ENCODE data around the gene ITPRIPL2. TPM values are rescaled to one million over a fixed set of nuclear protein-coding genes. Genes with fewer than 3 reads are reported as not detected.

ITPRIPL2 gene
- total RNA-seq, 6 experiments from 2014 or later: 36.3 to 56.9 (median 43.1) TPM

DNA sequence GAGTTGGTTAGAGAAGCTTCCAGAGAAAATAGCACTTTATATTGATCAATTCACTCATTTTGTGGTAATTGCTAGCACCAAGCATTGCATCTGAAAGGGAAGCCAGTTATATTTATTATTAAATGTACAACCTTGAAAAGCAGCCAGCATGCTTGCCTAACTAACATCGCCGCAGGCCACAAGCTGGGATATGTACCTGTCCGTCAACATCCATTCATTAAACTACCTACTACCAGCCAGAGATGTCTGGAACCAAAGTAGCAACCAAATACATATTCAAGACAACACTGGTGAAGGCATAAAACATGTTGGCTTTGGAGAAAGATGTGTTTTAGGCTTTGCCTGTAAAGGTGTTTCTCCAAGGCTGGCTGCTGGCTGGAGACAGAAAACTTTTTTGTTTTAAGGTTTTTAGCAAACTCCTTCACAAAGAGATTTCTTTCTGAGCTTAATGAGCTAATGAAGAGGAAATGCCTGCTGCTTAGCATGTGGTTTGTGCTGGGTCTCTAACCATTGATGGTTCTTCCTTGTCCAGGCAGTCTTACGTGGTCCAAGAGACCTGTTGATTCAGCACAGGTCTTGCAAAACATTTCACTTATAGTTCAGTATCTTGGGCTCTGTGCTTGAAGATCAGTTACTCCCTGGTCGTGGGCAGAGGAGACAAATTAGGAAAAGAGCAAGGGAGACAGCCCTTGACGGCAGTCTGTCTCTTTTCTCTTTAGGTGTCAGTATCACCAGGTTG lies 3.1 kb downstream of the ITPRIPL2 start:
- peak overlapping the region; percentile 73 for H3K27ac Mint-ChIP-seq
- H3K4me1 Mint-ChIP-seq (ENCODE audit: low read depth): peaks cover 68% of the 10 kb centered on the region
- peak; percentile 17 for DNase-seq
- TF ChIP-seq, protein P1, sequence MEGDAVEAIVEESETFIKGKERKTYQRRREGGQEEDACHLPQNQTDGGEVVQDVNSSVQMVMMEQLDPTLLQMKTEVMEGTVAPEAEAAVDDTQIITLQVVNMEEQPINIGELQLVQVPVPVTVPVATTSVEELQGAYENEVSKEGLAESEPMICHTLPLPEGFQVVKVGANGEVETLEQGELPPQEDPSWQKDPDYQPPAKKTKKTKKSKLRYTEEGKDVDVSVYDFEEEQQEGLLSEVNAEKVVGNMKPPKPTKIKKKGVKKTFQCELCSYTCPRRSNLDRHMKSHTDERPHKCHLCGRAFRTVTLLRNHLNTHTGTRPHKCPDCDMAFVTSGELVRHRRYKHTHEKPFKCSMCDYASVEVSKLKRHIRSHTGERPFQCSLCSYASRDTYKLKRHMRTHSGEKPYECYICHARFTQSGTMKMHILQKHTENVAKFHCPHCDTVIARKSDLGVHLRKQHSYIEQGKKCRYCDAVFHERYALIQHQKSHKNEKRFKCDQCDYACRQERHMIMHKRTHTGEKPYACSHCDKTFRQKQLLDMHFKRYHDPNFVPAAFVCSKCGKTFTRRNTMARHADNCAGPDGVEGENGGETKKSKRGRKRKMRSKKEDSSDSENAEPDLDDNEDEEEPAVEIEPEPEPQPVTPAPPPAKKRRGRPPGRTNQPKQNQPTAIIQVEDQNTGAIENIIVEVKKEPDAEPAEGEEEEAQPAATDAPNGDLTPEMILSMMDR (IDR thresholded peaks at IDR 0.05): no peak
- H3K9me3 Mint-ChIP-seq: no peaks in the 10 kb centered on the region
- H3K36me3 Mint-ChIP-seq (ENCODE audit: low read depth): peaks cover 13% of the 10 kb centered on the region
- no peaks in the 10 kb centered on the region; the same call in 1 of the 2 replicates for H3K27me3 Mint-ChIP-seq (ENCODE audit: insufficient read depth)
- H3K4me3 Mint-ChIP-seq: peak overlapping the region; percentile 73

DNA sequence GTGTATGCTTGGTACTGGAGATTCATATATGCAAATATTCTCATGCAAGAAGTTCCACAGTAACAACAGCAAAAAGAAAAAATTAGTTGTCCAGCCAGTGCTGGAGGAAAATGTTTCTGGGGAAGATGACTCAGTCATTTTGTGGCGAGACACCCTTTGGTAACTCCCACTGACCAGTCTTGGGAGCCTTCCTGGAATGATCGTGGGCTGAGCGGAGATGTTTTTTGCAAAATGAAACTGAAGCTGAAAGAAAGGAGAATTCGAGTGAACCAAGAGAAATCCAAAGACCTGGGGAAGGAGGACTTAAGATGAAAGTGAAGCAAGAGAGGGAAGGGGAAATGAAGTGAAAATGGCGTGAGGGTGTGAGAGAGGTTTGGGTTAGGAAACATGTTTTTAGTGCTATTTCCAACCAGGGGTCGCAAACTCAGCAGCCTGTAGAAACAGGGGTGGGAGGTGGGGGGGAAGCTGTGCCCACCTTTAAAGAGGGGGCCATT lies 5.2 kb downstream of the ITPRIPL2 start:
- H3K4me1 Mint-ChIP-seq (ENCODE audit: low read depth): peaks cover 54% of the 10 kb centered on the region
- TF ChIP-seq, protein P1 (IDR thresholded peaks at IDR 0.05): no peak
- H3K4me3 Mint-ChIP-seq: peak overlapping the region; percentile 91
- peak overlapping the region; percentile 97 for H3K27ac Mint-ChIP-seq
- peaks cover 27% of the 10 kb centered on the region for H3K36me3 Mint-ChIP-seq (ENCODE audit: low read depth)
- DNase-seq: peak; percentile 87
- no peaks in the 10 kb centered on the region; the same call in none of the 2 replicates for H3K27me3 Mint-ChIP-seq (ENCODE audit: insufficient read depth)
- peaks cover 3% of the 10 kb centered on the region; the same call in 1 of the 2 replicates for H3K9me3 Mint-ChIP-seq

DNA sequence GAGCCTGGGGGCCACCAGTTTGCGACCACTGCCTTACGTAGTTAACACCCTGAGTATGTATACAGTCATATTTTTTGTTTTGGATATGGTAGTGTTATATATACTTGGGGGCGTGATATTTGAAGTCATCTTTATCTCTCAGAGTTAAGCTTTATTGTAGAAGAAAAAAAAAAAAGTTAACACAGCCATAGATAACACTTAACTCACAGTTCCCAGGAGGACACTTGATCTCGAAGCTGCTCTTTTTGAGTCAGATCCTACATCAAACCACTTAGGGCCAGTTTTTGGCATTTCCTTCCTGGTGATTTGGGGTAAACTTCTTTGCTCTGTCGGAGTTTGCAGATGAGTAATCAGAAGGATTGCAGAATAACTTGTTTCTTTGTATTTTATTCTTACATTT lies 5.8 kb downstream of the ITPRIPL2 start:
- Mint-ChIP-seq H3K36me3 (ENCODE audit: low read depth) (peaks cover 31% of the 10 kb centered on the region), H3K27me3 (ENCODE audit: insufficient read depth) (no peaks in the 10 kb centered on the region; the same call in none of the 2 replicates), H3K4me1 (ENCODE audit: low read depth) (peaks cover 54% of the 10 kb centered on the region), H3K4me3 (peak overlapping the region; percentile 91), H3K9me3 (peaks cover 4% of the 10 kb centered on the region; the same call in 1 of the 2 replicates), H3K27ac (peak overlapping the region; percentile 97)
- TF ChIP-seq, protein P1 (IDR thresholded peaks at IDR 0.05): no peak
- peak; percentile 83 for DNase-seq

DNA sequence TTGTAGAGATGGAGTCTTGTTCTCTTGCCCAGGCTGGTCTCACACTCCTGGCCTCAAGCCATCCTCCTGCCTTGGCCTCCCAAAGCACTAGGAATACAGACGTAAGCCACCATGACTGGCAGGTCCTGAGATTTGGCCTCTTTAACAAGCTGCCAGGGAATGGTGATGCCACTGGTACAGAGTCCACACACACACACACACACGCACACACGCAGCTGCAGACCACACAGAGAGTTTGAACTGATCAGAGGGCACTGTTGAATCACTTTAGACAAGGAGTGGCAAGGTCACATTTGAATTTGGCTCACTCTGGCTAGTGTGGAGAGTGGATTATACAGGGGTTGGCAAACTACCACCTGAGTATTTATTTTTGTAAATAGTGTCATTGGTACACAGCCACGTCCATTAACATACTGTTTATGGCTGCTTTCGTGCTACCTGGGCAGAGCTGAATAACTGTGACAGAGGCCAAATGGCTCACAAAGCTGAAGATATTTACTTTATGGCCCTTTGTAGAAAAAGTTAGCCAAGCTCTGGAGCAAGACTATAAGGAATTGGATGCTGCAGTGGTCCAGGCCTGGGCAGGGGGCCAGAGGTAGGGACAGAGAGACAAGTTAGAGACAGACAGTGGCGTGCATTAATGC lies 9.9 kb downstream of the ITPRIPL2 start:
- Mint-ChIP-seq H3K4me3 (no peak overlapping the region), H3K27me3 (ENCODE audit: insufficient read depth) (no peaks in the 10 kb centered on the region; the same call in none of the 2 replicates), H3K9me3 (peaks cover 4% of the 10 kb centered on the region), H3K36me3 (ENCODE audit: low read depth) (peaks cover 31% of the 10 kb centered on the region), H3K4me1 (ENCODE audit: low read depth) (peaks cover 30% of the 10 kb centered on the region), H3K27ac (no peak overlapping the region; the same call in 1 of the 2 replicates)
- TF ChIP-seq, protein P1 (IDR thresholded peaks at IDR 0.05): no peak
- no peak for DNase-seq

DNA sequence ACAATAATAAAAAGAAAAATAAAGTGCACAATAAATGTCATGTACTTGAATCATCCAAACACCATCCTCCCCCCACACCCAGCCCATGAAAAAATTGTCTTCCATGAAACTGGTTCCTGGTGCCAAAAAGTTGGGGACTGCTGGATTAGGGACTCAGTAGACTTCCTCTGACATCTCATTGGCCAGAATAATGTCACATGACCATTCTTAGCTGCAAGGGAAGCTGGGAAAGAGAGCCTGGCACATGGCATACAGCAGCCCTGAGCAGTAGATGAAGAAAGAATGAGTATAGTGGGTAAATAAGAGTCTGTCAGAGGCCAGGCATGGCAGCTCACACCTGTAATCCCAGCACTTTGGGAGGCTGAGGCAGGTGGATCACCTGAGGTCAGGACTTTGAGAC lies 12.5 kb downstream of the ITPRIPL2 start:
- Mint-ChIP-seq H3K36me3 (ENCODE audit: low read depth) (peaks cover 29% of the 10 kb centered on the region), H3K9me3 (peaks cover 4% of the 10 kb centered on the region), H3K4me1 (ENCODE audit: low read depth) (peaks cover 26% of the 10 kb centered on the region), H3K27me3 (ENCODE audit: insufficient read depth) (no peaks in the 10 kb centered on the region; the same call in 1 of the 2 replicates), H3K4me3 (no peak overlapping the region), H3K27ac (no peak overlapping the region)
- no peak for DNase-seq
- TF ChIP-seq, protein P1 (IDR thresholded peaks at IDR 0.05): no peak

Measured in HFFc6 (cell line).